NCI-H1436 (cell line): ENCODE data around the gene CPA5.

Source experiments
- DNase-seq: peaks from one replicate; lab custom pipeline; 2025; lab: John Stamatoyannopoulos, UW

CPA5 gene

GRCh38 chr7:130379019-130379418, 34.4 kb downstream of the CPA5 start:
- no peak for DNase-seq

- DNase-seq: no peak
Measured at GRCh38 chr7:130379532-130379920, 34.9 kb downstream of the CPA5 start.

GRCh38 chr7:130379921-130380860, 35.6 kb downstream of the CPA5 start, which contains the start of gene CPA1:
CPA1 (plus strand) TSS chr7:130380494; CDS start chr7:130380521, 27 bp downstream.
- no peak for DNase-seq

- no peak for DNase-seq
Measured at GRCh38 chr7:130380861-130381455, 36.3 kb downstream of the CPA5 start.

- no peak for DNase-seq
Measured at GRCh38 chr7:130381468-130382312, 37.1 kb downstream of the CPA5 start.

- DNase-seq: no peak
Measured at GRCh38 chr7:130383187-130383980, 38.8 kb downstream of the CPA5 start.

GRCh38 chr7:130384371-130384801, 39.8 kb downstream of the CPA5 start:
- no peak for DNase-seq

- no peak for DNase-seq
Measured at GRCh38 chr7:130384841-130385599, 40.4 kb downstream of the CPA5 start.

- DNase-seq: no peak
Measured at GRCh38 chr7:130385600-130386066, 41.0 kb downstream of the CPA5 start.

GRCh38 chr7:130386876-130387275, 42.3 kb downstream of the CPA5 start:
- no peak for DNase-seq

GRCh38 chr7:130387306-130387627, 42.7 kb downstream of the CPA5 start:
- no peak for DNase-seq

- DNase-seq: no peak
Measured at GRCh38 chr7:130387628-130388403, 43.2 kb downstream of the CPA5 start.

- DNase-seq: no peak
Measured at GRCh38 chr7:130388671-130389070, 44.1 kb downstream of the CPA5 start.

- DNase-seq: no peak
Measured at GRCh38 chr7:130390486-130390885, 45.9 kb downstream of the CPA5 start.

- no peak for DNase-seq
Measured at GRCh38 chr7:130393101-130393561, 48.5 kb downstream of the CPA5 start.

- no peak for DNase-seq
Measured at GRCh38 chr7:130393841-130394411, 49.3 kb downstream of the CPA5 start.

- peak; percentile 11 for DNase-seq
Measured at GRCh38 chr7:130394421-130395195, 50.0 kb downstream of the CPA5 start.

- no peak for DNase-seq
Measured at GRCh38 chr7:130395421-130395820, 50.8 kb downstream of the CPA5 start.

- no peak for DNase-seq
Measured at GRCh38 chr7:130396109-130396508, 51.5 kb downstream of the CPA5 start.
